ENCODE measurements around the gene CDCP2.

Gene CDCP2

DNA sequence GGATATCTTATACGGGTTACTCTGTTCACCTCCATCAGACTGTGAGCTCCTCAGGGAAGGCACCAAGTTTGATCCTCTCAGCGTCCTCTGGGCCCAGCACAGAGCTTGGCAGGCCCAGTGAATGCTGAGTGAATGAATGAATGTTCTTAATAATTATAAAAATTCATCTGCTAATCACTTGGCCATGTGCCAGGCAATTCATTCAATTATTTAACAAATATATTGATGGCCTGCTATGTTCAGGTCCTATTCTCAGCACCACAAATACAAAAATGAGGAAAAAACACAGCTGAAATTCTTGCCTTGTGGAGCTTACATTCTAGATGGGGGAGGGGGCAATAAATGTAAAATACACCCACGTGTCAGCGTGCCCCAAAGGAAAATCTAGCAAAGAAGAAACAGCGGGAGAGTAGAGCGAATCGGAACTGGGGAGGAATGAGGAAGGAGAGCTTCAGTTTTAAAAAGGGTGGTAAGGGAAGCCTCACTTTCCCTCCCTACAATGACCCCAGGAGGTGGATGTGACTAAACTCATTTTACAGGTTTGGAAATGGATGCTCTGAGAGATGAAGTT lies 15.8 kb downstream of the CDCP2 start:
- no peak for DNase-seq (ENCODE audit: low spot score)

DNA sequence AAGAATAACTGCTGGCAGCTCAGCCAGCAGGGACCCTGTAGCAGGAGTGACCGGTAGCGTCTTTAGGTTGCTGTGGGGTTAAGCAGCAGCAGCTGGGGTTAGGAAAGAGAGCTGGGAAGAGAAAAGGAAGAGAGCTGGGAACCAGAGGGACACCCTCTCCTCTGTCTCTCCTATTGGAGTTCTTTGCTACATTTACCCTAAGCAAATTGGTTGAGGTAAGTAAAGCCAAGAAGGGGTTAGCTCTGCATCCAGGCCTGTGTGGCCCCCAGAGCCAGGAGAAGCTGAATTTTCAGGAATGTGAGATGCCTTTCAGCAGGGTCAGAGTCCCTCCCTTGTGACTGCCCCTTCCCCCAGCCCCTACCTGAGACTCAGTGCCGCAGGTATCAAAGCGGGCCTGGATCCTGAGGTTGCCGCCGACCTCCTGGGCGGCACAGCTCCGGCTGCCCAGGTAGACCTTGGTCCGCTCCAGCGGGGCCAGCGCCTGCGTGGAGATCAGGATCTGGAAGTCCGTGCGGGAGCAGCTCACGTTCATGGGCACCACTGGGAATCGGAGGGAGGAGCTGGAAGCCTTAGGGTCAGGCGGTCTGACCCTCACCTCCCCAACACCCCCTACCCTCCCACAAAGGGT lies 16.4 kb downstream of the CDCP2 start:
- no peak for DNase-seq (ENCODE audit: low spot score)

DNA sequence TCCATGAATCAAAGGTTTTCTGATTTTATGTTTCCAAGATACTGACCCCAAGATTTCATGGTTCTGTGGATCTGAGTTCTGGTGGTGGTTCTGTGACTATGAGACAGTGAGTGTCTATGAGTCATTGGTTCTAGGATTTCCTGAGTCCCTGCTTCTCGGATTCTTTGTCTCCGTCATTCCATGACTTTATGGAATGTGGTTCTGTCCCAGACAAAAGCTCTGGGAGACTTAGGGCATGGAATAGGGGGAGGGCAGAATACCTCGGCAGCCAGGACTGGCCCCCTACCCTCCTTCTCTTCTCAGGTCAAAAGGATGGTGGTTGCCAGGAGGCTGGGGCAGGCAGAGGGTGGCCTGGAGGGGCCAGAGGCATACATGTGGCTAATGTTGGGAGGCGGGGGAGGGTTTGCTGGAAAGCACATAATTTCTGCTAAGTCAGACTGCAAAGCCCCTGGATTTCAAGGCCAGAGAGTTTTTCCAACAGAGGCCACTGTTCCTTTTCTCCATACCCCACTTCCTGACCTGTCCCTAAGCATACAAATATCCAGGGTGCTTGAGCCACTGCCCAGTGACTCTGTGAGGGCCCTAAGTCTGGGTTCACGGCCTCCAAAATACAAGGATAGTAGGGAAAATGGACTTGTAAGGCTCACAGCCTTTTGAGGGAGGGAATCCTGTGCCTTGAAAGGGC lies 17.2 kb downstream of the CDCP2 start:
- DNase-seq (ENCODE audit: low spot score) = no peak

DNA sequence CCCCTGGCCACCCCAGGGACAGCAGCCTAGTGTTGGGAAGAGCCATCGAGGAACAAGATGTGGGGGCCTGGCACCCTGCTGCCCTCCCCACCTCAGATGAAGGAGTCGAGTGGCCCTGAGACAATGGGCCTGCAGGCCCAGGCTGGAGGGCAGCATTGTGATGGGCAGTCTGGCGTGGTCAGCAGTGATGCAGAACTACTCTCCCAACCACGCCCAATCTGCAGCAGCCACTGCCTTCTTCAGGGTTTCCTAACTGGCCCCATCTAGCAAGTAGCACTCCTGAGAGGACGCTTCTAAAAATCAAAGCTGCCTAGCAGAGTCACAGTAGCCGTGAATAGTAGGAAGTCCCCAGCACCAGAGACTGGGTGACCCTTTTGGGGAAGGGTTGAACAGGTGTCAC lies 18.5 kb downstream of the CDCP2 start:
- no peak for DNase-seq (ENCODE audit: low spot score)

DNA sequence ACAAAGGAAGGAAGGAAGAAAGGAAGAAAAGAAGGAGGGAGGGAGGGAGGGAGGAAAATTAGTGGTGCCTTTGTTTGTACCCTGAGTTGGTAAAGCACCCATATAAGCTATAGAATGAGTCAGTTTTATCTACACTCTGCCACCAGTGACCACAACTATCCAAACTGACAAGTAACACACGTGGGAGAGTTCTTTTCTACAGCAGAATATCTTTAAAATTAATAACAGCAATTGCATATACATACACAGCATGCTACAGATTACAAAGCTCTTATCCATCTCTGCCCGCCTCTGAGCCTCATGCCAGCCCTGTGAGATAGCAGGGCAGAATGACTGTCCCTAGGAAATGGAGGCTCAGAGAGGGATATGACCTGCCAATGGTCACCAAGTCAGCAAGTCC lies 20.3 kb downstream of the CDCP2 start:
- DNase-seq (ENCODE audit: low spot score) = no peak

DNA sequence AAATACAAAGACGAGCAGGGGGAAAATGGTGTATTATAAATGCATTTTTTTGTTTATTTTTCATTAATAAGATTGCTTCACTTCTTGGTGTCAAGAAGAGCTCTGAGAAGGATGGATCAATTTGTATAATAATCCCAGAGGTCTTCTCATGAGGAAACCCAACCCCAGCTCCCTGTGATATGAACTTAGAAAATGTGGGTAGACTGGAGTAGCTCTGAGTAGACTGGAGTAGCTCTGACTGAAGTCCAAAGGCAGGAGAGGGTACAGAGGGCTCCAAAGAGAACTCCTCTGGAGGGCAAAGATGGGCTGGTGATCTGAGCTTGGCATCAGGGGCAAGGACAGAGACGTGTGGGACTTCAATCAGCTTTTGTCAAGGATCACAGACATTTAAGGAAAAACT lies 21.4 kb downstream of the CDCP2 start:
- no peak for DNase-seq (ENCODE audit: low spot score)

DNA sequence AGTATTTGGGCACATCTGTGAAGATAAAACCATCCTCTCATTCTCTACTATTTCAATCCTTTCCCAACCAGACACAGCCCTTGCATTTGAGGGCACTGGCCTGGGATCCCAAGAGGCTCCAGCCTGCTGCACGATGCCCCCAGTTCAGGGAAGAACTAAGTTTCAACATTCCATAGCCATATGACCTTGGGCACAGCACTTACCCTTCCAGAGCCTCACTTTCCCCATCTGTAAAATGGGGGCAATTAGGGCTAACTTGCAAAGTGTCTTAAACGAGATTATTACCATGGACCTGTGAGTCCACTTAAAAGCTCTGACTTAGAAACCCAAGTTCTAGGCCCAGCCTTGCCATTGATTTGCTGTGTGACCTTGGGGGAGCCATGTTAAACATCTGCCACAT lies 22.9 kb downstream of the CDCP2 start:
- no peak for DNase-seq (ENCODE audit: low spot score)

DNA sequence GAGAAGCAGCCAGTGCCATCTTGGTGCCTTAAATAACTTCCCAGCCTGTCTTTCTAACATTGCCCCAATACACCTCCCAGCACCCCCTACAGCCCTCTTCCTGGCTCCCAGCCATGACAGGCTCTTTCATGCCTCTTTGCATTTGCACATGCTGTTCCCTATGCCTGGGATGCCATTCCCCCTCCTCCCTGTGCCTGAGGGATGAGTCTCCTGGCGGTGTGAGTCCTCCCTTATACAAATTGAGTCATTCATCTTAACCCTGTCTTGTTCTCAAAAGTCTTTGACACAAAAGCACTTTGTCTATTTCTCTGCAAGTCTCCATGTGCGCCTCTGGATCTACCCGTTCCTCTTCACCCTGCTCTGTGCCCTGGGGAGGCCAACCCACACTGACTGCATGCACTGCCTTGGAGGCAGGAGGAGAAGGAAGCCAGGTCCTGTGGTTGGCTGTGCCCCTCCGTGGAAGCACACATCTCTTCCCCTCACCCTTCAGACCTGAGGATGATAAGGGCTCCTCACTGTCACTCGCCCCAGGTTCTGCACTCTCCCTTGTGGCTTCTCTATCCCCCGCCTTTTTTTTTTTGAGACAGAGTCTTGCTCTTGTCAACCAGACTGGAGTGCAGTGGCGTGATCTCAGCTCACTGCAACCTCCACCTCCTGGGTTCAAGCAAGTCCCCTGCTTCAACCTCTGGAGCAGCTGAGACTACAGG lies 25.1 kb downstream of the CDCP2 start:
- DNase-seq (ENCODE audit: low spot score) = no peak

DNA sequence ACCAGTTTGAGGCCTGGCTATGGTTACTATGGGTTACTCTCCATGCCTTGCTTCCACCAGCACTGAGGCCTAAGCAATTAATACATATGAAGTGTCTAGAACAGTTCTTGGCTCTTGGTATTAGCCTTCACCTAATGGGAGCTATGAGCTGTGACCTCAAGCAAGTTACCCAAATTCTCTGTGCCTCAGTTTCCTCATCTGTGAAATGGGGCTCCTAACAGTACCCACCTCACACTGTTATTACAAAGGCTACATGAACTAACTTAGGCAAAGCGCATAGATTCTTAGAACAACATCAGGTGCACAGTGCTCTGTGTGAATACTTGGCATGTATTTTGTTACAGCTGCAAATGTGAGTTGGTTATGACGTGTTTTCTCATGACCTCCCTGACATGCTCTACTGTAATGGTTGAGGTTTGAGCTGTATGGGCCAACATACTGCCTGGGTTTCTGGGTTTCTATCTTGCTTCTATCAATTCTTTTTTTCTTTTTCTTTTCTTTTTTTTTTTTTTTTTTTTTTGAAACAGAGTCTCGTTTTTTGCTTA lies 26.5 kb downstream of the CDCP2 start:
- DNase-seq (ENCODE audit: low spot score) = no peak

DNA sequence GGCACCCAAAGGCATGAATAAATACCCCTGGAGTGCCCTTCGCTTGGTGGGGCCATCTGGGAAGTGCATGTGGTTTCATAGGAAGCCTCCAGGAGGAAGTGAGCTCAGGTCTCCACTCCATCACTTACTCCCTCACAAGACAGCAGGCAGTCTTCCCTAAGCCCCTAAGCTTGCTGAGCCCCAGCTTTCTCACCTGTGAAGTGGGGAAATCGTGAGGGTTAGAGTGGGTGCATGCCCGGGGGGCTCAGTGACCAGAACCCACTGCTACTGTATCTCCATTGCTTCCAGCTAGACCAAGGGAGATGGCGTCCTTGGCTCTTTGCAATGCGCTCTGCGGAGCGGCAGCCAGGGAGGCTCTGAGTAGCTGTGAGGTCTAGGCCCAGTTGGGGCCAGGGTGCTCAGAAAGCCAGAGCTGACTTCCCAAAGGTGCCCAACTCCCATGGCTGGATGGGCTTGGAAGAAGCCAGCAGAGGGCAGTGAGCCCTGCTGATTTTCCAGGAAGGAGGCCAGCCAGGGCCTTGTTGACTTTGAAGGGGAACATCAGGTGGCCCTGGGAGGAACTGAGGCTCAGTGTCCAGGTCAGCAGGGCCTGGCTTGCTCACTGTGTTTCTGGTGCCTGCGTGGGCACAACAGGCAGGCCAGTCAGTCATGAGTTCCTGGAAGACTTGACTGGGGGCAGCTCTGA lies 27.3 kb downstream of the CDCP2 start:
- DNase-seq (ENCODE audit: low spot score) = peak; percentile 4

DNA sequence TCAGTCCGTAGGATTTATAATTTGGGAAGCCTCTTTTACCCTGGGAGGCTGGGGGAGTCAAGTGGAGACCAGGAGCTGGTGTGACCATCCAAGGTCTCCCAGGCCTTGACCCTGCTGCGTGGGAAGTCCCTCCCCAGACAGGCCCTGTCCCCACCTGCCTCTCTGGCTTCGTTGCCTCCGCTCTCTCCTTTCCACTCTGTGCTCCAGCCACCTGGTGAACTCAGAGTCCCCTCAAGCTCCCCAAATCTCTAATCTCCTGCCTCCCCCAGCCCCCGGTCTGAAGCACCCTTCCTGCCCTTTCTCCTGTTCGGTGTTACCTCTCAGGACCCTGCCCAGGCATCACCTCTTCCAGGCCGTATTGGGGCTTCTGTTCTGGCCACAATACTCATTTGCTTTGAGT lies 27.9 kb downstream of the CDCP2 start:
- no peak for DNase-seq (ENCODE audit: low spot score)

DNA sequence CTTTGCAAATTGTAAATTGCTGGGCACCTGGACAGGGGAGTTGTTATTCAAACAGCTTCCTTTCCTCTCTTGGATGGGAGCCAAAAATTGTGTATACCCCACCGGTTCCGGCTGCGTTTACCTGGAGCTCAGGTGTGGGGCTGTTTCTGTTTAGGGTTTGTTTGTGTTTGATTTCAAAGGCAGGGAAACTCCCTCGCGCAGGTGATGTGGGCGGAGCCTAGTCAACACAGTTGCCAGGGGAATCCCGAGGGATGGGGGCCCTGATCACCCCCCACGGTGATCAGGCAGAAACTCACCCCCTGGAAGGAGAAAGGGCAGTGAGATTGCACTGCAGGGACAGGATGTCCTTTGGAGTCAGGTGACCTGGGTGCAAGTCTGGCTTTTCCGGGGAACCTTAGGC lies 28.3 kb downstream of the CDCP2 start:
- DNase-seq (ENCODE audit: low spot score) = no peak

DNA sequence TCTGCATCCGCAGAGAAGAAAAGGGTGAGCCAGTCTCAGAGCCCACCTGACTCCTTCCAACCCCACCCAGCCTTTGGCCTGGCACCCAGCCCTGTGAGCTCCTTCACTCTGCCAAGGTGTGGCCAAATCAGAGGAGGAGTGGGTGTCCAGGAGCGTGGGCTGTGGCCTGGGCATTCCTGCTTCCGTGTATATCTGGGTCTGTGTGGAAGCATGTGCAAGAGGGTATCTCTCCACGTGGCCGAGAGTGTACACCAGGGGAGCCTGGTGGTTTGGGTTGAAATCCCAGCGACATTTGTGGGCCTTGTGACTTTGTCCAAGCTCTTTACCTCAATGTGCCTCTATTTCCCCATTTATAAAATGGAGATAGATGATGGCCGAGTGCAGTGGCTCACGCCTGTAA lies 29.8 kb downstream of the CDCP2 start:
- no peak for DNase-seq (ENCODE audit: low spot score)

DNA sequence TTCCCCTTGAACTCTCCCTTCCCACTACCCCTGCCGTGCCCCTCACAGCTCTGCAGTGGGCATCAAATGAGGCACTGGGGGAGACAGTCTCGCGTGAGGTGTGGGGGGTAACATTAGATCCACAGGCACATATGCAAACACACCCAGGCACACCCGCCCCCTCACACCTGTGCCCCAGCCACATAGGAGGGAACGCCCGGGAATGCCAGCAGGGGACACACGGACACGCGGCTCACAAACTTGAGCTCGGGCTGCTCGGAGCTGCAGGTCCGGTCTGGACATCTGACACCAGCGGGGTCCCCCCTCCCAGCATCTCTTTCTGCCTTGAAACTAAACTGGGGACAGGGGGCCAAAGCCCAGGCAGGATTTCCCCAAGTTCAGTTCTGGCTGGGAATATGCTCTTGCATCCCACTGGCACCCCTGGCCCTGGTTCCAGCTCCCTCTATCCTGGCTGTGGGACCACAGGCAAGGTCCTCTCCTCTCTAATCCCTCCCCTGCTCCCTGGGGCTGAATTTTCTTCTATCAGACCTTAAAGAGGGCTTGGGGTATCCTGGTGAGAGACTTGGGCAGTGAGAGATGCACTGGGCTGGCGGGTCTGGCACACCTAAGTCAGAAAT lies 30.6 kb downstream of the CDCP2 start:
- no peak for DNase-seq (ENCODE audit: low spot score)

DNA sequence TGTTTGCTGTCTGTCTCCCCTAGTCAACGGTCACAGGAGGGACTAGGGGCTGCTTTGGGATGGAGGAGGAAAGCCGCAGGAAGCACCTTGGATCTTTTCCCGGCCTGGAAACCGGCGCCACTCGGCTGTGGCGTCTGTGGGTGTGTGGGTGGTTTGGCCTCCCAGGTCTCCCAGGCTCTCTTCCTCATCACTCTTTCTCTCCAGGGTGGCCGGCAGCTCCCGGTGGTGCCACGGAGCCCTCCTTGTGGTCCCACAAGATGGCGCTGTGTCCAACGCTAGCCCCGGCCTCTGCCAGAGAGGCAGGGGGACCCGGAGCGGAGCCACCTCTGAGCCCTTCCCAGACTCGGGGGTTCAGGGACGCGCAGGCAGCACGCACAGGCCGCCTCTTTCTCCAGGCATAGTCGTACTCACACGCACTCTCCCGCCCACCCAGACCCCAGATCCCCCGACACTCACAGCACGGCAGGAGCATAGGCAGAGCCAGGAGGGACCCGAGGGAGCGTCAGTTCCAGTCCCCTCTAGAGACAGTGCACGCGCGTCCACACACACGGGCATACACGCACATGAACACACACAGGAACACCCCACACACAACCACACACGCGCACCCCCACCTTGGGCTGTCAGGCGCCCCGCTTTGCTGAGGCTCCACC lies 31.2 kb downstream of the CDCP2 start:
- peak; percentile 68 for DNase-seq (ENCODE audit: low spot score)

DNA sequence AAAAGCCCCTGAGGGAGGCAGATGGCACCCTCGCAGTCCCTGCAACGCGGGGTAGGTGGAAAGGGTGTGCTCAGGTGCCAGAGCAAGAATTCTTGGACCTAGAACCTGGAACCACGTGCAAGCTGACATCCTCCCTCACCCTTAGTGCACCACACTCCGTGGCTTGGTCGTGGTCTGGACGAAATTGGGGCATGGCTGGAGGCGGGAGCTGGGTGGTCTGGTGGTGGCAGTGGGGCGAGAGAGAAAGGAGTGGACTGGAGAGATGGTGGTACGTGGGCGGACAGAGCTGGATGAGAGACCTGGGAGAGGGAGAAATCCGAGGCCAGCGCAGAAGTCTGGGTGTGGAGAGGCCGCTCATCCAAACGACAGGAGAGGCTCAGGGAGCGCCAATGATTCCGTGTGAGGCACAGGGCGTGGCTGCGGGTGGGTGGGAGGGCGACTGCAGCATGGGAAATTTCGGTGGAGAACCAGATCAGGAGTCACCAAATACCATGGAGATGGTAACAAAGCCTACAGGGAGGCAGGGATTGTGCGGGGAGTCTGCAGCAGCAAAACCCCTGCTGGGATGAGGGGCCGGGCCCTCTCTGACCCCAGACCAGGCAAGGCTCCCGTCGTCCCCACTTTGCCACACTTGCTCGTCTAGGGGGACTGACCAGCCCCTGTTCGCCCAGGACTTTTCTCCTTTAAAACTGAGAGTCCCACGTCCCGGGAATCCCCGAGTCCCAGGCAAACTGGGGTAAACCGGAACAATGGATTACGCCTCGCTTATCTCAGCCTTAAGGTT lies 31.9 kb downstream of the CDCP2 start:
- no peak for DNase-seq (ENCODE audit: low spot score)

DNA sequence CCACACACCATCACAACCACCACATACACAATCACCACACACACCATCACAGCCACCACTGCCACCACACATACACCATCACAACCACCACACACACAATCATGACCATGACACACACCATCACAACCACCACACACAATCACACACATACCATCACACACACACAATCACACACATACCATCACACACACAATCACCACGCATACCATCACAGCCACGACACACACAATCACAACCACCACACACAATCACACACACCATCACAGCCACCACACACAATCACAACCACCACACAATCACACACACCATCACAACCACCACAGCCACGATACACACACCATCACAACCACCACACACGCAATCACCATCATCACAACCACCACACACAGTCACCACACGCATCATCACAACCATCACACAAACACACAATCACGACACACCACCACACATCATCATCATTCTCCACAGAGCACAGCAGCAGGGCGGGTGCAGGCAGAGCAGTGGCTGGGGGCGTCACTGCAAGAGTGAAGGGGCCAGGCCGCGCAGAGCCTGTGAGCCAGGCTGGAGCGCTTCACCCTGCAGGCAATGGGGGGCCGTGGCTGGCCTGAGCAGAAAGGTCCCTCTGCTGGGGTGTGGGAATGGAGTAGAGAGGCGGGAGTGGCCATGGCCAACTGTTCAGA lies 32.6 kb downstream of the CDCP2 start:
- no peak for DNase-seq (ENCODE audit: low spot score)

DNA sequence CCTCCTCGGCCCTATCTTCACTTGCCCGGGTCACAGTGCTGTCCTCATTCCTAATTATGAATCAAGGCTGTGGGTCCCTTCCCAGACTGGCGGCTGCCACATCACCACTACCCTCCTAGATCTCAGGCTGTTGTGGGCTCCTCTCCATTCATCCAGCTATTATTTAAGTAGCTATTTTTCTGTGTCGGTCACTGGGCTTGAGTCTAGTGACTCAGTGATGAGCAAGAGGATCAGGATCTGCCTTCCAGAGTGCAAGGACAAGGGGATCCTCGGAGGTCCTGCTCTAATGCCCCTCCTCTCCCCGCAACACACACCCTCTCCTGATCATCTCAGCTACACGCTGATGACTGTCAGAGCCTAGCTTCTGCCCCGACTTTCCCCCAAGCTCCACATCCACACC lies 34.1 kb downstream of the CDCP2 start:
- no peak for DNase-seq (ENCODE audit: low spot score)

DNA sequence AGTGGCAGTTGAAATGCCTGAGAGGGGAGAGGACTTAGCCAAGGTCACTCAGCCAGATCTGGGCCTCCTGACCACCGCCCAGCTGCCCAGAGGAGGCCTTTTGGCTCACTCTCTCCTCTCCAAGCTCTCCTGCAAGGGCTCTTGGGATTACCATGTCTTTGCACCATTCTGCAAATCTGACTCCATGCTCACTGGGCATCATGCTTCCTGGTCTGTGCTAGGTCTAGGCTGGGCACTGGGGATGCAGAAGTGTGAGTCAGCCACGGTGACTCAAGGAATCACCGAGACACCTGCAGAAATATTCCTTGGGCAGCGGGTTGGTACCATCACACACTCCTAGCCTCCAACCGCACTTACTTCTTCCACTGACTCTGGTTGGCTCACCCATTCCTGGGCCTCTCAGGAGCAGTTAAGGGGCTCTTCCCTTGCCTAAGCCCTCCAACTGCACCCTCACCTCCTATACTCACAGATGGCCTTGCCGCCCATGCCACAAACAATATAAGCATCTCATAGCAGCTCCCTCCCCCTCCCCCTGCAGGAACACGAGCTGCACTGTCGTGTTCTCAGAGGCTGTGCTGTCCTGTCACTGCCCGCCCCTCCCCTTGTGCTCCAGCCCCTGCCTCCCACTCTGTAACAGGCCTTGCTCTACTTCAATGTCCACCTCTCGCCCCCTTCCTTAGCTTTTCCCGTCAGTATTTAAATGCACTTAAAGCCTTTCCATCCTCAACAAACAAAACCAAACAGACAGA lies 34.8 kb downstream of the CDCP2 start:
- no peak for DNase-seq (ENCODE audit: low spot score)
